Measurements from ENCODE around the gene ITIH6.

GRCh38 chrX:54843050-54843449 is 45.0 kb upstream of the ITIH6 start:
- TF ChIP-seq CTCF (IDR thresholded peaks at IDR 0.05) (no peak), POLR2A (IDR thresholded peaks at IDR 0.05) (no peak)

Measured in right lobe of liver (tissue), 4 donors.